ENCODE results near the gene HS6ST1. TPM values are rescaled to one million over a fixed set of nuclear protein-coding genes. Genes with fewer than 3 reads are reported as not detected.

The HS6ST1 gene, protein sequence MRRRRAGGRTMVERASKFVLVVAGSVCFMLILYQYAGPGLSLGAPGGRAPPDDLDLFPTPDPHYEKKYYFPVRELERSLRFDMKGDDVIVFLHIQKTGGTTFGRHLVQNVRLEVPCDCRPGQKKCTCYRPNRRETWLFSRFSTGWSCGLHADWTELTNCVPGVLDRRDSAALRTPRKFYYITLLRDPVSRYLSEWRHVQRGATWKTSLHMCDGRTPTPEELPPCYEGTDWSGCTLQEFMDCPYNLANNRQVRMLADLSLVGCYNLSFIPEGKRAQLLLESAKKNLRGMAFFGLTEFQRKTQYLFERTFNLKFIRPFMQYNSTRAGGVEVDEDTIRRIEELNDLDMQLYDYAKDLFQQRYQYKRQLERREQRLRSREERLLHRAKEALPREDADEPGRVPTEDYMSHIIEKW
- total RNA-seq: 10 to 100 TPM; 14.4 to 15.2 TPM
- polyA plus RNA-seq: 1 to 10 TPM; 3.2 to 4.2 (median 3.5) TPM
- total RNA-seq: 5.4 to 38.6 (median 14.9) reads per million in 6 experiments

DNA sequence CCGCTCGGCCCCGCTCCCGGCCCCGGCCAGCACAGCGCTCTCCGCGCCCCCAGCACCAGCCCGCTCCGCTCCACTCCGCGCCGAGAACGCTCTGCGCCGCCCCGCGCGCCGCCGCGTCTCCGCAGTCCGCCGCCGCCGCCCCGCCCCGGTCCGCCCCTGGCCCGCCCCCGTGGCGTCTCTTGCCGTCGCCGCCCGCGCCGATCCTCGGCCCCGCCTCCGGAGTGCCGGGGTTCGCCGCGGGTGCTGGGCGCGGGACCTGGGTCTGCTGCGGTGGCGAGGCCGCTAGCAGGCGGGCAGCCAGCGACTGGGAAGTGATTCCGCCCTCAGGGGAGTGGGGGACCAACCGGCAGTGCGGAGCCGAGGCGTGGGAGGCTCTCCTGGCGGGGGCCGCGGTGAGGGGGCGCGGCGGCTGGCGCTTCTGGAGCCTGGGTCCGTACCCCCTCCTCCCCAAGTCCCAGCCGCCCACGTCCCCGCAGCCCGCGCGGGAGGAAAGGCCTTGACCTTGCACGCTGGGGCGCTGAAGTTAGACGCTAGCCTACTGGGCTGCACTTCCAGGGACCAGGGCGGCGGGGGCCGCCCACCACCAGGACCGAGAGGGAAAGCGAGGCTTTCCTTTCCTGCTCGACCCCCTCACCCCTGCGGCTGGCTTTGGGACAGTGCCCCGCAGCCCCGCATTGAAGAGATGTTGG is at the start of gene HS6ST1:
TSS of gene HS6ST1 (minus strand) at position 93 of the 689 bp plus-strand sequence. CDS start 305 bp downstream, outside the sequence.
- peak within 1 kb of the TSS; percentile 85 to 93 (median 87) for H3K4me3 Mint-ChIP-seq
- ATAC-seq (peak; percentile 81), DNase-seq (peak; percentile 78 to 95 (median 88))
- H3K27me3 Mint-ChIP-seq: no peaks in the 10 kb centered on the region
- POLR2A ChIA-PET: no interaction called here
- peaks cover 26 to 48% (median 43%) of the 10 kb centered on the region in 4 donors for H3K4me1 Mint-ChIP-seq
- H3K9me3 Mint-ChIP-seq: no peaks in the 10 kb centered on the region
- peak within 1 kb of the TSS in 3 of 10 donors; percentile 30 to 87 (median 61) for H3K27ac Mint-ChIP-seq
- no peaks in the 10 kb centered on the region for H3K36me3 Mint-ChIP-seq

DNA sequence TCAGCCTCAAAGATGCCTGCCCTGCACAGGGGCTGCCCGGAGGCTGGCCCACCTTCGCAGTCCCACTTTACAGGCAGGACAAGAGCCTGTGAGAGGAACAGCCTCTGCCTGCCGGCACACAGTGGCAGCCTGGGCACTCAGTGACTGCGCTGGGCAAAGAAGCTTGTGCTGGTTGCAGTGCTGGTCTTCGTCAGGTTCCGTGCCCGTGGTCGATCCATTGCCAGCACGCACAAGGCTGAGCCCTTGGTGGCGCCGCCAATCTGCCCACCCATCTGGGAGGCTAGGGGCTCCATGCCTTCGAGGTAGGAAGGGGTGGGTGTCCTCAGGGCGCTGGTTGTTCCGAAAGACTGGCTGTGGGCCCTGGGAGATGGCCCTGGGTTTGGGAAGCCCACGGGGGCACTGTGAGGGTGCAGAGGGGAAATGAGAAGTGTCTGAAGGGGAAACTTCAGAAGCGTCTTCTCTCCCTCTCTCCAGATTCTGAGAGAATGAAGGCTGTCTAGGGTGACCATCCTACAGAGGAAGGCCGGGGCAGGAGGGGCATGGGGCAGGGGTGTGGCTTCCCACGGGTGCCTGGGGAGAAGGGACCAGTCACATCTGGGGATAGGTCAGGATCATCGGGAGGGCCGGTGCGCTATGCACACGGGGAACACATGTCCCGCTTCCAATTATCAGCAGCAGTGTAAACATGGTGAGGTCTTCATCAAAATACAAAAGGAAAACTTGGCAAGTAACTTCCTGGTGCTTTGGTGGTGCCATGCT is 49.1 kb upstream of the HS6ST1 start:
- ATAC-seq (no peak), DNase-seq (no peak)
- no peaks in the 10 kb centered on the region for H3K9me3 Mint-ChIP-seq
- H3K27ac Mint-ChIP-seq: peak overlapping the region in 2 of 10 donors; percentile 24 to 44
- POLR2A ChIA-PET: no interaction called here
- no peaks in the 10 kb centered on the region for H3K36me3 Mint-ChIP-seq
- peaks cover 0 to 7% (median 0%) of the 10 kb centered on the region in 5 donors for H3K27me3 Mint-ChIP-seq
- peaks cover 2 to 12% (median 6%) of the 10 kb centered on the region in 4 donors for H3K4me1 Mint-ChIP-seq
- no peak overlapping the region for H3K4me3 Mint-ChIP-seq

DNA sequence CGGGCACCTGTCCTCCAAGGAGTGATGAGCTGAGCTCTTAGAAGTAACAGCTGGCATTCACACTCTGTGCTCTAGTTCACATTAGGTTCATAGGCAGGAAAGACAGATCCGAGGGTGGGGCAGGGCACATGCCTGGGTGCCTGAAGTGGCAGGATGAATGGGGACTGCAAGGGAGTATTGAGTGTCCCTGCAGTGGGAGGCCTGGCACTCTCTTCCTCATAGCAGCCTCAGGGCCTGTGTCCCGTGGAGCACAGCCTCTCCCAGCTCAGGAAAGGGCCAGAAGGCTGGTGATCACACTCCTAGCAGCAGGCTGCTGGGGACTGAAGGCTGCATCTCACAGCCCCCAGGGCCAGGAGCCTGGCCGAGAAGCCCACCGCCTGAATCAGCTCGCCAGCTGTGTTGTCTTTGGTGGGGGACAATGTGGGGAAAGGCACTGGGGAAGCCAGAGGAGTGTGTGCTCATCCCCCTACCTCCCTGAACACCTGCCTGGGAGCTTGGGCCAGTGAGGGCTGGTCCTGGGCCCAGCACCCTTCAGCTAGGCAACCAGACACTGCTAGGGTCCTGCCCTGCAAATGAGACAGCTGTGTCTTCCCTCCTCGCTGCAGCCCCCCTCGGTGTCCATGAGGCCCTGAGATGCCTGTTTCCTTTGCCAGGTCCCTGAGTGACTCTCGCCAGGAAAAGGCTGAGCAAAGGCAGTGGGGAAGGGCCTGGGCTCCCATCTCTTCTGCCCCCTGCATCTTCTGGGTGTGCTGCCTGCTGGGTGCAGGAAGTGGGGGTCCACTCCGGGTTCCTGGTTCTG is 48.2 kb upstream of the HS6ST1 start:
- no peaks in the 10 kb centered on the region for H3K36me3 Mint-ChIP-seq
- no peak overlapping the region for H3K4me3 Mint-ChIP-seq
- peaks cover 0 to 4% (median 1%) of the 10 kb centered on the region in 4 donors for H3K4me1 Mint-ChIP-seq
- H3K9me3 Mint-ChIP-seq: no peaks in the 10 kb centered on the region
- peaks cover 0 to 10% (median 0%) of the 10 kb centered on the region in 5 donors for H3K27me3 Mint-ChIP-seq
- H3K27ac Mint-ChIP-seq: peak overlapping the region in 1 of 10 donors; percentile 20
- POLR2A ChIA-PET: no interaction called here
- DNase-seq (no peak), ATAC-seq (no peak)

DNA sequence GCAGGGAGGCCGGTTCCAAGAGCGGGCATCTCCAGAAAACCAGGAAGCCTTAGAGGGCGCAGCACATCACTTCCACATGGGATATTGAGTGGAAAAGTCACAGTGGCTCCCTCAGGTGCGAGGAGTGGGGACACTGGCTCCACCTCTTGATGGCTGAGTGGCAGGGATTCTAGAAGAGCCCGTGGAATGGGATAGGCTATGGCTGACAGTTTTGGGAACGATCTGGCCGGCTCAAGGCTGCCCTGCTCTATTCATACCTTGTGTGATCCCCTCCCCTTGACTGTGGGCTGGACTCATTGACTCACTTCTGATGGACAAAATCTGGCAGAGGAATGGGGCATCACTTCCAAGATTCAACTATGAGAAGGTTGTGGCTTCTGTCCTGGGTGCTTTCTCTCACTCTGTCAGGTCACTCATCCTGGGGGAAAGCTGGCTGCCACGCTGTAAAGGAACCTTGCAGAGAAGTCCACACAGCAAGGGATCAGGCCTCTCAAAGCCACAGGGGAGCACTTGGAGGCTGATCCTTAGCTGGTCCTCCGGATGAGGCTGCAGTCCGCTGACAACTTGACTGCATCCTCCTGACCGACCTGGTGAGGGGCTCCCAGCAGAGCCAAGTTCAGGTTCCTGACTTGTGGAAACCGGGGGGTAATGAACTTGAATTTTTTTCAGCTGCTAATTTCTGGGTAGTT is 46.7 kb upstream of the HS6ST1 start:
- Mint-ChIP-seq H3K36me3 (no peaks in the 10 kb centered on the region), H3K27ac (no peak overlapping the region), H3K4me1 (peaks cover 0 to 2% (median 0%) of the 10 kb centered on the region in 4 donors), H3K4me3 (no peak overlapping the region), H3K27me3 (peaks cover 0 to 16% (median 2%) of the 10 kb centered on the region in 5 donors), H3K9me3 (no peaks in the 10 kb centered on the region)
- DNase-seq (no peak), ATAC-seq (no peak)
- POLR2A ChIA-PET: no interaction called here

DNA sequence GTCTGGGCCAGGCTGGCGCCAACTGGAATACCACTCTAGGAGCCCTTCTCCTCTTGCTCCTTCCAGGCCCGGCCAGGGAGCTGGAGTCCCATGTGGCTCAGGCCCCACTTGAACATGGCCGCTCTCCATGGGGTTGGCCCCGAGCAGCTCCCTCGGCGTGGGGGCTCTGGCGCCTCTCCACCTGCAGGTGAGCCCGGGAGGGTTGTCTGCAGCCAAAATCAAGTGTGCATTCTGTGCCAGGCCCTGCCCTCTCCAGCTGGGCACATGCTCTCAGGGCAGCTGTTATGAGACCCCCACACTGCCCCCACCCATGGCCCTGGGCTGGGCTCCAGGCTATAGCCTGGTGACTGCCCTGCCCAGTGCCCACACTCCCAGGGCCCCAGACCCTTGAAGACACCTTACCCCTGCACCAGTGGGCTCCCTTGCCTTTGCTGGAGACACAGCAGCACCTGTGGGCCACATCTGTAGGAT is 45.8 kb upstream of the HS6ST1 start:
- no peak for DNase-seq
- Mint-ChIP-seq H3K9me3 (no peaks in the 10 kb centered on the region), H3K4me1 (peaks cover 0 to 3% (median 1%) of the 10 kb centered on the region in 4 donors), H3K27ac (no peak overlapping the region), H3K36me3 (no peaks in the 10 kb centered on the region), H3K4me3 (no peak overlapping the region), H3K27me3 (peaks cover 0 to 15% (median 5%) of the 10 kb centered on the region in 5 donors)
- POLR2A ChIA-PET: no interaction called here
- ATAC-seq: no peak

DNA sequence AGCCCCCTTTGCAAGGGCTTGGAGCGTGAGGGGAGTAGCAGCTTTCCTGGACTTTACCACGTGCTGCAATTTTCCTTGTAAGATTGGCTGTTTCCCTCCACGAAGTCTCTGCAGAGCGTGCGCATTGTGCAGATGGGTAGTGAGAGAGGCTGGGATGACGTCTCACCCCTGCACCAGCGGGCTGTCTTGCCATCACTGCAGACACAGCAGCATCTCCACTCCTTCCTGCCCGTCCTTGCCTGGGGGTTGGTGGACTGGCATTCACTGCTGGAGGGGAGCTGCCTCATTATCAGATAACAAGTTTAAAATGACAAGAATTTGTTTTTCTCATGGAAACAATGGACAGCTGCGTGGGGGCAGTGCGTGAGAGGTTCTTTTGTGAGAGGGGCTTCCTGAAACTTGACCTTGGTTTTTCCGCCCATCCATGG is 45.3 kb upstream of the HS6ST1 start:
- Mint-ChIP-seq H3K4me3 (no peak overlapping the region), H3K27ac (no peak overlapping the region), H3K36me3 (no peaks in the 10 kb centered on the region), H3K4me1 (peaks cover 0 to 3% (median under 1%) of the 10 kb centered on the region in 4 donors), H3K9me3 (no peaks in the 10 kb centered on the region), H3K27me3 (peaks cover 0 to 15% (median 5%) of the 10 kb centered on the region in 5 donors)
- ATAC-seq (no peak), DNase-seq (no peak)
- POLR2A ChIA-PET: no interaction called here

DNA sequence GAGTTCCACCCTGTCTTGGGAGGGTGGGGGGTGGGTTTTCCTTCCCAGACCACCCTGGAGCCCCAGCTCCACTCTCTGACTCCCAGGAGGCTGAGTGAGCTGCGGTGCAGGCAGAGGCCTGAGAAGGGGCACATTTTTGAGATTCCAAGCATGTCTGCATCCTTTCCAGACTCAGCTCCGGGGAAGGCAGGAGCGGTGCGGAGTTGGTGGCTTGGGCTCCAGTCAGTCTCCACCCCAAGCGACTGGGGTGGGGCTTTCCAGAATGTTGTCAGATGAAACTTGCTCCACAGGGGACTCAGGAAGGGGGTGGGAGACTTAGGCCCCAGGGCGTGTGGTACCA is 44.2 kb upstream of the HS6ST1 start:
- DNase-seq (no peak), ATAC-seq (no peak)
- POLR2A ChIA-PET: no interaction called here
- Mint-ChIP-seq H3K4me1 (peaks cover 0 to 3% (median 0%) of the 10 kb centered on the region in 4 donors), H3K27me3 (peaks cover 0 to 14% (median 5%) of the 10 kb centered on the region in 5 donors), H3K4me3 (no peak overlapping the region), H3K27ac (no peak overlapping the region), H3K36me3 (no peaks in the 10 kb centered on the region), H3K9me3 (no peaks in the 10 kb centered on the region)

DNA sequence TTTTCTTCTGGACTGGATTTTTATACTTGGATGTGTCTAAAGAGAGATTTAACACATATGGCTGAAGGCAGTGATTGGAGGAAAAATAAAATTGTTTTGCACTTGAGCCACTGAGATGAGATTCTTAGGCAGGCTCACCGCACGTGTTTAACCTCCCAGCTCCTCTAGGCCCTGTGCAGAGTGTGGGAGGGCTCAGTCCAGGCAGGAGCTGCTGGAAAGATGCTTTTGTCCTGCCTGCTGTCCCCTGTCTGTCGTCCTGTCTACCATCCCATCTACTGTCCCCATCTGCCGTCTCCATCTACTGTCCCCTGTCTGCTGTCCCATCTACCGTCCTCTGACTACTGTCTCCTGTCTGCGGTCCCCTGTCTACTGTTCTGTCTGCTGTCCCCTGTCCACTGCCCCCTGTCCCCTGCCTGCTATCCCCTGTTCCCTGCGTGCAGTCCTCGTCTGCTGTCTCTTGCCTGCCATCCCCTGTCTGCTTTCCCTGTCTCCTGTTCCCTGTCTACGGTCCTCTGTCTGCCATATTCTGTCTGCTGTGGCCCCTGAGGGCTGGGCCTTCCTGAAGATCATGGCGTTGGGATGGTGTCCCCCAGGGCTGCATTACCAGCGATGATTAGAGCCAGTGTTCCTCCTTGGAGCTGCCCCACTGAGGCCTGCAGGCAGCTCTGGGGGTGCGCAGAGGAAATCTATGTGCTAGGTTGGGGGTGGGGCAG is 43.7 kb upstream of the HS6ST1 start:
- H3K27me3 Mint-ChIP-seq: peaks cover 0 to 14% (median 5%) of the 10 kb centered on the region in 5 donors
- POLR2A ChIA-PET: no interaction called here
- no peak for ATAC-seq
- no peak overlapping the region for H3K27ac Mint-ChIP-seq
- H3K9me3 Mint-ChIP-seq: no peaks in the 10 kb centered on the region
- DNase-seq: no peak
- H3K4me1 Mint-ChIP-seq: peaks cover 0 to 3% (median 0%) of the 10 kb centered on the region in 4 donors
- H3K4me3 Mint-ChIP-seq: no peak overlapping the region
- H3K36me3 Mint-ChIP-seq: no peaks in the 10 kb centered on the region

DNA sequence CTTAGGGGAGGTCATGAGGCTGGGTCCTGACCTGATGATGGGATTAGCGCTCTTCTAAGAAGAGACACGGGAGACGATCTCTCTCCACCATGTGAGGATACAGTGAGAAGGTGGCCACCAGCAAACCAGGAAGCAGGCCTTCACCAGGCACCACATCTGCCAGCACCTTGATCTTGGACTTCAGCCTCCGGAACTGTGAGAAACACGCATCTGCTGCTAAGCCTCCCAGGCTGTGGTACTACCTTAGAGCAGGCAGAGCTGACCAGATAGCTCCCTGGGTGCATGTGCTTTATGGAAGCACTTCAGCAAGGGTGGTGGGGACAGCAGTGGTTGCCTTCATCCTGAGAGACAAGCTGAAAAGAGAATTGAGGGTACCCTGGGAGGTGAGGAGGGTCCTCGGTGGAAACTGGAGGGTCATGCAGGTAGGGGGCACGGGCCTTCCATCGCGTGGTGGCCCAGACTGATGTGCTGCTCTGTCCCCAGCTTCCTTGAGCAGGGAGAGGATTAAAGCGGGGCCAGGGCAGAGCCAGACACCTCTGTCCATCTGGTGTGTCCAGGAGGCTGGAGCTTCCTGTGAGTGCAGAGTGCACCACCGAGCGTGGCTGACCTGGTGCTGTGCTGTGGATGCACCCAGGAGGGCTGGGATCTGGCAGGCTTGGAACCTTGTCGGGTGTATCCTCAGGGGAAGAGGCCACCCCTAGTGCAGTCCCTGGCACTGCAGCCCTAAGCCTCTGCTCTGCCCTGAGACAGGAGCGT is 42.9 kb upstream of the HS6ST1 start:
- no peak for ATAC-seq
- Mint-ChIP-seq H3K27me3 (peaks cover 0 to 14% (median 5%) of the 10 kb centered on the region in 5 donors), H3K4me1 (peaks cover 0 to 3% (median 0%) of the 10 kb centered on the region in 4 donors), H3K4me3 (no peak overlapping the region), H3K36me3 (no peaks in the 10 kb centered on the region), H3K27ac (no peak overlapping the region), H3K9me3 (no peaks in the 10 kb centered on the region)
- POLR2A ChIA-PET: no interaction called here
- DNase-seq: no peak

DNA sequence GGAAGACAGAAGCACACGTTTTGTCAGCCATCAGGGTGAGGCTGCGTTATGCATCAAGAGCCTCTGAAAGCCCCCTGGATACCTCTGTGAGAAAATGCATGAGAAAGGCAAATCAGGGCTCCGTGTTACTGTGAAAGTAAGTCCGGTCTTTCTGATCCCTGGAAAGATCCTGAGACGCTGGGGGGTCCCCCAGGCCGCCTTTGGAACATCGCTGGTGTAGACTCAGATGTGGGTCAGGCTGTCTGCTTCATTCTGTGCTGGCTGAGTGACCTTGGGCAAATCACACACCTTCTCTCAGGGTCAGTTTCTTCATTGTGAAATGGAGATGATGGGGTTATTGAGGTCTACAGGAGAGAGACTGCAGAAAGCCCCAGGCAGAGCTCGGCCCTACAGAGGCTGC is 42.0 kb upstream of the HS6ST1 start:
- H3K36me3 Mint-ChIP-seq: no peaks in the 10 kb centered on the region
- H3K27ac Mint-ChIP-seq: no peak overlapping the region
- DNase-seq (no peak), ATAC-seq (no peak)
- peaks cover 0 to 14% (median 5%) of the 10 kb centered on the region in 5 donors for H3K27me3 Mint-ChIP-seq
- POLR2A ChIA-PET: no interaction called here
- peaks cover 0 to 2% (median 0%) of the 10 kb centered on the region in 9 donors for H3K9me3 Mint-ChIP-seq
- peaks cover 0 to 3% (median 0%) of the 10 kb centered on the region in 4 donors for H3K4me1 Mint-ChIP-seq
- no peak overlapping the region for H3K4me3 Mint-ChIP-seq

Data from naive thymus-derived CD8-positive, alpha-beta T cell (primary cell).